Neuron (in vitro differentiated cells): ENCODE results near the gene CTSC.
"Not testable (repeated sequence)": the region's sequence is repeated elsewhere in the genome, so short reads cannot be mapped to it uniquely, and the experiment has no call there.

Experiments used
- H2AFZ ChIP-seq: one replicate; pipeline ENCODE4 v1.6.1; 2013; ENCODE audit warnings: low read depth, mild to moderate bottlenecking, inconsistent platforms, low read length, moderate library complexity
- H3K27me3 ChIP-seq: one replicate; pipeline ENCODE4 v1.6.1; 2013; ENCODE audit warnings: low read length; ENCODE audit not compliant: insufficient read depth
- H3K36me3 ChIP-seq: one replicate; pipeline ENCODE4 v1.6.1; 2013; ENCODE audit warnings: low read length; ENCODE audit not compliant: insufficient read depth
- H3K4me1 ChIP-seq: one replicate; pipeline ENCODE4 v1.6.1; 2013; ENCODE audit warnings: low read length; ENCODE audit not compliant: insufficient read depth
- H3K4me3 ChIP-seq: 2 replicates; pipeline ENCODE4 v1.5.1; 2013; ENCODE audit warnings: mild to moderate bottlenecking, low read length, moderate library complexity
- H3K9me3 ChIP-seq: one replicate; pipeline ENCODE4 v1.6.1; 2013; ENCODE audit warnings: low read length

The CTSC gene

GRCh38 chr11:88322881-88323280 is 14.7 kb downstream of the CTSC start:
- H2AFZ ChIP-seq = not testable (repeated sequence)

GRCh38 chr11:88321412-88321811 is 16.1 kb downstream of the CTSC start:
- H3K4me3 ChIP-seq, H3K36me3 ChIP-seq, H3K27me3 ChIP-seq, H3K4me1 ChIP-seq, H3K9me3 ChIP-seq, H2AFZ ChIP-seq: not testable (repeated sequence)

More at GRCh38 chr11:88322881-88323280, 14.7 kb downstream of the CTSC start:
- H3K4me3 ChIP-seq, H3K36me3 ChIP-seq, H3K4me1 ChIP-seq, H3K27me3 ChIP-seq, H3K9me3 ChIP-seq: not testable (repeated sequence)

- no peaks in the 10 kb centered on the region for H3K36me3 ChIP-seq
Observed at GRCh38 chr11:88320149-88320559, 17.4 kb downstream of the CTSC start.

GRCh38 chr11:88318017-88318416 is 19.5 kb downstream of the CTSC start:
- Histone ChIP-seq H3K27me3 (no peaks in the 10 kb centered on the region), H3K4me3 (no peak overlapping the region), H2AFZ (no peak overlapping the region), H3K4me1 (peaks cover 1% of the 10 kb centered on the region), H3K36me3 (no peaks in the 10 kb centered on the region), H3K9me3 (no peaks in the 10 kb centered on the region)

More at GRCh38 chr11:88320149-88320559, 17.4 kb downstream of the CTSC start:
- no peaks in the 10 kb centered on the region for H3K9me3 ChIP-seq
- H3K4me1 ChIP-seq = no peaks in the 10 kb centered on the region
- H2AFZ ChIP-seq = no peak overlapping the region
- no peaks in the 10 kb centered on the region for H3K27me3 ChIP-seq
- H3K4me3 ChIP-seq = no peak overlapping the region

DNA sequence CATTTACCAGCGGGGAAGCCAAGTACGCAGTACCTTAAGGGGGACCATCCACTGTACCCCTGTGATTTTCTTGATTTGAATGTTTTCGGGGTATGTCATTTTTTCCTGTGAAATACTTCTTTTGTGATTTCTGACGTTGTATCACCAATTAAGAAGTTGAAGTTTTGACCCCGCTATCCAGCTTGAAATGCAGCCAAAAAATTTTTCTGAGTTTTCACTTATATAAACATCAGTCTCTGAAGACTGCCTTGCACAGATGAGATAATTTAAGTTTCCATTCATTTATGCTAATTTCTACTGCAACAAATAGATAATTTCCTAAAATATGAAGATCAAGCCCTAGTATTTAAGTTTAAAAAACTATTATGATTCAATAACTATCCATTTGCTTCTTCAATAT is 20.0 kb downstream of the CTSC start:
- no peak overlapping the region for H2AFZ ChIP-seq
- peaks cover 6% of the 10 kb centered on the region for H3K4me1 ChIP-seq
- H3K27me3 ChIP-seq = no peaks in the 10 kb centered on the region
- H3K36me3 ChIP-seq = no peaks in the 10 kb centered on the region
- no peak overlapping the region for H3K4me3 ChIP-seq
- H3K9me3 ChIP-seq = no peaks in the 10 kb centered on the region

- Histone ChIP-seq H3K36me3 (no peaks in the 10 kb centered on the region), H3K27me3 (no peaks in the 10 kb centered on the region), H3K4me3 (no peak overlapping the region), H2AFZ (no peak overlapping the region), H3K4me1 (peaks cover 12% of the 10 kb centered on the region), H3K9me3 (no peaks in the 10 kb centered on the region)
Observed at GRCh38 chr11:88315981-88316441, 21.5 kb downstream of the CTSC start.

DNA sequence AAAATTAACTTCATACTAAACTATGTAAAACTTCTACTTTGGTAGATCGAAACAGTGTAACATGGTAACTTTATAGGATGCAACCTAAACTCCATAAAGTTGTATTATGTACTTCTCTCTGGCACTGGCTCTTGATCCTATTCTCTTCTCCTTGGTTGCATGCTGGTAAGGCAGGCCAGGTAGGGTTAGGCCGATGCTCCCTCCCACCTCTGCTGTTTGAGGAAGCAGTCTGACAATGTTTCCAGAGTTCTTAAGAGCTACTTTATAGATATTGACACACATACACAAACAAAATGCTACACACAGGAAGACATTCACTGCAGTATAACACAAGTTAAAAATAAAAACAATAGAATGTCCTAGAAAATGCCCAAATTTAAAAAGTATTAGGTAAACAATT is 22.5 kb downstream of the CTSC start:
- Histone ChIP-seq H3K27me3 (no peaks in the 10 kb centered on the region), H3K4me3 (no peak overlapping the region), H2AFZ (no peak overlapping the region), H3K9me3 (no peaks in the 10 kb centered on the region), H3K4me1 (peaks cover 12% of the 10 kb centered on the region), H3K36me3 (no peaks in the 10 kb centered on the region)

DNA sequence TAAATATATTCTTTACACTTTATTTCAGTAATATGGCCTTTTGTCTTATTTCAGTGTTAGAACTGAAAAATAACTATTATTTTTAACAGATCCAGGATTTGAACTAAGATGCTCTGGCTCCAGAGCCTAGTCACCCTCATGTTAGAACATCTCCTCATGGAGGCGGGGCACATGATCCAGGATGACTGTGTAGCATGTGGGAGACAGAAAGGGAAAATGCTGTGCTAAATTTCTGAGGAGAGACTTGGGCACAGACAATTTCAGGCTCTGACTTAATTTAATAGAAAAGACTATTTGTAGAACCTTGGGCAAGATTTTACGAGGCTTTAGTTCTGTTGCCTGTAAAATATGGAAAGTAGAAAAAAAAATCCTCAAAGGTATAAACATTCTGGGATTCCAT is 24.1 kb downstream of the CTSC start:
- H3K4me3 ChIP-seq = no peak overlapping the region

DNA sequence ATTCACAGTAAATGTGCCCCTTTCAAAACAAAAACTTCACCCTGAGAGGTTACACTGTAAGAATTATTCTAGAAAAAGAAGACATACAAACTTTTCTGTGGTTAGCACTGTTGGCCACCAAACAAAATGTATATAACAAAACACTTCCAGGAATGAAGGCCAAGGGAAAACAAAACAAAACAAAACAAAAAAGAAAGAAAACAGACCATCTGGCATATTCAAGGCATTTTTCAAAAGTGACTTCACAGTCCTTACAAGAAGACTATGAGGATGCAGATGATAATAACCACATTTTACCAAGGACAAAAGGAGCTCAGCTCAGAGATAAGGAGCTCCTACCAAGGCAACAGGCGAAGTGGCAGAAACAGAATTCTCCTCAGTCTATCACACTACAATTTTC is 24.9 kb downstream of the CTSC start:
- H3K9me3 ChIP-seq = no peaks in the 10 kb centered on the region
- no peak overlapping the region for H3K4me3 ChIP-seq
- no peaks in the 10 kb centered on the region for H3K27me3 ChIP-seq
- H3K4me1 ChIP-seq = peaks cover 12% of the 10 kb centered on the region
- peak overlapping the region; percentile 67 for H2AFZ ChIP-seq
- no peaks in the 10 kb centered on the region for H3K36me3 ChIP-seq

More for the DNA sequence above, 24.1 kb downstream of the CTSC start:
- no peaks in the 10 kb centered on the region for H3K36me3 ChIP-seq
- H3K9me3 ChIP-seq = no peaks in the 10 kb centered on the region
- H2AFZ ChIP-seq = no peak overlapping the region
- no peaks in the 10 kb centered on the region for H3K27me3 ChIP-seq
- H3K4me1 ChIP-seq = peaks cover 12% of the 10 kb centered on the region

- no peaks in the 10 kb centered on the region for H3K27me3 ChIP-seq
- no peak overlapping the region for H2AFZ ChIP-seq
- H3K4me3 ChIP-seq = no peak overlapping the region
- H3K9me3 ChIP-seq = no peaks in the 10 kb centered on the region
- H3K36me3 ChIP-seq = no peaks in the 10 kb centered on the region
- peaks cover 12% of the 10 kb centered on the region for H3K4me1 ChIP-seq
Observed at GRCh38 chr11:88310246-88310645, 27.3 kb downstream of the CTSC start.

GRCh38 chr11:88308576-88308975 is 29.0 kb downstream of the CTSC start:
- no peak overlapping the region for H3K4me3 ChIP-seq
- H3K4me1 ChIP-seq = peaks cover 12% of the 10 kb centered on the region
- no peaks in the 10 kb centered on the region for H3K9me3 ChIP-seq
- no peak overlapping the region for H2AFZ ChIP-seq
- H3K27me3 ChIP-seq = no peaks in the 10 kb centered on the region
- H3K36me3 ChIP-seq = no peaks in the 10 kb centered on the region

DNA sequence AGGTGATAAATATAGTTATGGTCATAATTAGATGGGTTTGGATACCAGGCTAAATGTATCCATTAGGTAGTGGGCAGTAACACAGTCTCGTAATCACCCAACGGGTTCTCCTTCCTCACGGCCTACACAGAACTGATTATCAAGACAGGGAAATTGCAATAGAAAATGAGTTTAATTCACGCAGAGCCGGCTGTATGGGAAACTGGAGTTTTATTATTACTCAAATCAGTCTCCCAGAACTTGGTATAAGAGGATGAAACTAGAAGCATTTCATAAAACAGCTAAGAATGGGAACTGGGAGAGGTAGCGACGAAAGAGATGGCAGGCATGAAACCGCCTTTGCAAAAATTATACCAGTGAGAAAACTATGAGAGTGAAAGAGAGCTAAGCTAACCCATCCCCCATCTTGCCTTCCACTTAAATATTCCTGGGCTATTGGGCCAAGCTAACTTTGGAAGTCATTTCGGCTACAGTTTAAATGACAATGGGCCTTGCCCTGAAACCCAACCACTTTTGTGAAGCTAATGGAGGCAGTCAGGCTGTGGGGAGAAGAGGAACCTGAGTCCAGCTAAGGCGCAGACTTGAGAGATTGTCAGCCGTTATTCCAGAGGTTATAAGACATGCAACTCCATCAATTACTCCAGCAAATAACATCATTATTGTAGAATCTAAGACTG is 29.6 kb downstream of the CTSC start:
- H3K36me3 ChIP-seq = no peaks in the 10 kb centered on the region
- no peak overlapping the region for H2AFZ ChIP-seq
- no peaks in the 10 kb centered on the region for H3K9me3 ChIP-seq
- no peak overlapping the region for H3K4me3 ChIP-seq
- no peaks in the 10 kb centered on the region for H3K27me3 ChIP-seq
- peaks cover 9% of the 10 kb centered on the region for H3K4me1 ChIP-seq

DNA sequence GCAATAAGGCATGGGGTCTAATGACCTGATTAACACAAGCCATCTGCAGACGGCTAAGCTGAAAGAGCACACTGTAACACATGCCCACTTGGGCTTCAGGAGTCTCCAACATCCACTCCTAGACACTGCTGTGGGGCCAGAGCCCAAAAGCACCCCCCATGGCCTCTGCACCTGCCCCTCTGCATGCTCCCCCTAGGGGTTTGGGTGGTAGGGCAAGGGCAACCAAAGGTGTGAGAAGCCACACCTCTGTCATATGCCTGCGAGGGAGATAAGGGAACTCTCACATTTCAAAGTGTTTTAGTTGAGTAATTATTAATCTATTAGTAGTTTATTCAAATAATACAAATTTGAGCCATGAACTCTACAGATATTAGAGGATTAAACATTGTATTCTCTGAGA is 30.8 kb downstream of the CTSC start:
- Histone ChIP-seq H2AFZ (no peak overlapping the region), H3K4me3 (no peak overlapping the region), H3K36me3 (no peaks in the 10 kb centered on the region), H3K27me3 (no peaks in the 10 kb centered on the region), H3K4me1 (no peaks in the 10 kb centered on the region), H3K9me3 (no peaks in the 10 kb centered on the region)

DNA sequence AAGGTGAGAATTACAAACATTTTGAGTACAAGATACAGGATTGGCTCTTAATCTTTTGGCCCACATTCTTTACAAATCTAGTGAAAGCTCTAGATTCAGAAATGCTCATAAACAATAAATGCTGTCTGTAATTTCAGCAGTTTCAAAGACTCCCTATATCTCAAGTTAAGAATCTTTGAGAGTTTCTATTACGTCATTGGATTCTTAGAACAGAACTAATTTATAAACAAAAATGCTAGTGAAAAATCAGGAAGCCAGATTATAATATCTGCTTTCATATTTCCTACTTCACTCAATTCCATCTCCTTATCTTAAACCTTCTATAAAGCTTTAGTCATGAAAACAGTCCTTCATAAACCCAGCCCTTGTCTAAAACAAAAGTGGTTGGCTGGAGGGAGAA is 32.1 kb downstream of the CTSC start:
- Histone ChIP-seq H3K27me3 (no peaks in the 10 kb centered on the region), H3K36me3 (no peaks in the 10 kb centered on the region), H2AFZ (no peak overlapping the region), H3K4me1 (no peaks in the 10 kb centered on the region), H3K4me3 (no peak overlapping the region), H3K9me3 (no peaks in the 10 kb centered on the region)
